Activated CD8-positive, alpha-beta T cell treated with anti-CD3 and anti-CD28 coated beads for 36 hours (primary cell): ENCODE measurements around the gene GALR1. TPM values are rescaled to one million over a fixed set of nuclear protein-coding genes. Genes with fewer than 3 reads are reported as not detected.
"Not testable (repeated sequence)": the region's sequence is repeated elsewhere in the genome, so short reads cannot be mapped to it uniquely, and the experiment has no call there.

Experiments used
- ATAC-seq: fragments of 200-7000 bp; cut with Tn5 transposase; one replicate; pipeline ENCODE4 v1.10.0; 2021; ENCODE audit warnings: mild to moderate bottlenecking, moderate library complexity
- CTCF ChIA-PET: fragments of 350-600 bp; sonication (Branson Sonifier 250); formaldehyde crosslinking; loops from one replicate; lab custom pipeline; 2021; ENCODE audit warnings: antibody characterized with exemption; lab: Charles Lee
- POLR2A ChIA-PET: fragments of 350-600 bp; sonication (Branson Sonifier 250); formaldehyde crosslinking; loops from one replicate; lab custom pipeline; 2021; ENCODE audit warnings: antibody characterized with exemption; lab: Charles Lee
- DNase-seq: peaks from one replicate; pipeline ENCODE4 v3.0.0-alpha.2; 2020
- H3K27ac Mint-ChIP-seq: one replicate; pipeline ENCODE4 v1.8.0; 2021; ENCODE audit warnings: mild to moderate bottlenecking, mixed read lengths
- H3K27me3 Mint-ChIP-seq: one replicate; pipeline ENCODE4 v1.8.0; 2021; ENCODE audit warnings: mixed read lengths
- H3K36me3 Mint-ChIP-seq: one replicate; pipeline ENCODE4 v1.8.0; 2021; ENCODE audit warnings: low read depth, mixed read lengths
- H3K4me1 Mint-ChIP-seq: one replicate; pipeline ENCODE4 v1.8.0; 2021; ENCODE audit warnings: low read depth, mixed read lengths
- H3K4me3 Mint-ChIP-seq: one replicate; pipeline ENCODE4 v1.8.0; 2021; ENCODE audit warnings: mild to moderate bottlenecking, moderate library complexity, mixed read lengths
- H3K9me3 Mint-ChIP-seq: one replicate; pipeline ENCODE4 v1.8.0; 2021; ENCODE audit warnings: mixed read lengths
- intact Hi-C: fragments of 100-400 bp; cut with micrococcal nuclease; formaldehyde crosslinking; loops from one replicate; pipeline ENCODE4 v1.10.0; 2022
- total RNA-seq, 2 experiments: library from RNA; stranded (reverse); gene quantifications; one replicate each; pipeline ENCODE4 v1.2.3, GENCODE V29; 2021
- TF ChIP-seq, protein P1 (sequence below): fragments of 200-600 bp; IDR thresholded peaks from one replicate; pipeline ENCODE4 v1.8.0; 2022; ENCODE audit warnings: antibody characterized with exemption, mild to moderate bottlenecking

Gene GALR1
- total RNA-seq, 2 experiments from 2014 or later, result not detected

DNA sequence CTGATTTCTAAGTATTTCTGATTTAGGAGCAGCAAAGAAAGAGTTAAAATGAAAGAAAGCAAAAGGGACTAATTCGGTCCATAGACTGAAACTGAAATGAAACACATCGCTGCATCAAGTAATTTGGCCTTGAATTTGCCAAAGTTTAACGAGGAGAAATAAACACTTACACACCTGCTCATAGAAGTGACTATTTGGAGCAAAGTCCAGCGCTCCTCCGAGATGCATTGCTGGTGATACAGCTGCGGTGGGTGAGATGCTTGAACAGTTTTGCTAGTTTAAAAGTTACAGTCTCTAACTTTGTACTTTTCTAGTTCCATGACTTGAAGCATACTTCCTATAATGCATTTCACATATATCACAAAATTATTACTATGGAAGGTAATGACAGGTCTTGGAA is 18.3 kb downstream of the GALR1 start:
- Mint-ChIP-seq H3K27me3 (peaks cover 22% of the 10 kb centered on the region), H3K4me3 (no peak overlapping the region), H3K27ac (no peak overlapping the region), H3K4me1 (no peaks in the 10 kb centered on the region), H3K36me3 (peaks cover 2% of the 10 kb centered on the region), H3K9me3 (peaks cover 8% of the 10 kb centered on the region)
- DNase-seq (no peak), ATAC-seq (no peak)
- intact Hi-C loops, result no loop called here
- CTCF ChIA-PET, result no interaction called here
- POLR2A ChIA-PET, result no interaction called here
- TF ChIP-seq, protein P1, sequence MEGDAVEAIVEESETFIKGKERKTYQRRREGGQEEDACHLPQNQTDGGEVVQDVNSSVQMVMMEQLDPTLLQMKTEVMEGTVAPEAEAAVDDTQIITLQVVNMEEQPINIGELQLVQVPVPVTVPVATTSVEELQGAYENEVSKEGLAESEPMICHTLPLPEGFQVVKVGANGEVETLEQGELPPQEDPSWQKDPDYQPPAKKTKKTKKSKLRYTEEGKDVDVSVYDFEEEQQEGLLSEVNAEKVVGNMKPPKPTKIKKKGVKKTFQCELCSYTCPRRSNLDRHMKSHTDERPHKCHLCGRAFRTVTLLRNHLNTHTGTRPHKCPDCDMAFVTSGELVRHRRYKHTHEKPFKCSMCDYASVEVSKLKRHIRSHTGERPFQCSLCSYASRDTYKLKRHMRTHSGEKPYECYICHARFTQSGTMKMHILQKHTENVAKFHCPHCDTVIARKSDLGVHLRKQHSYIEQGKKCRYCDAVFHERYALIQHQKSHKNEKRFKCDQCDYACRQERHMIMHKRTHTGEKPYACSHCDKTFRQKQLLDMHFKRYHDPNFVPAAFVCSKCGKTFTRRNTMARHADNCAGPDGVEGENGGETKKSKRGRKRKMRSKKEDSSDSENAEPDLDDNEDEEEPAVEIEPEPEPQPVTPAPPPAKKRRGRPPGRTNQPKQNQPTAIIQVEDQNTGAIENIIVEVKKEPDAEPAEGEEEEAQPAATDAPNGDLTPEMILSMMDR, result no peak

DNA sequence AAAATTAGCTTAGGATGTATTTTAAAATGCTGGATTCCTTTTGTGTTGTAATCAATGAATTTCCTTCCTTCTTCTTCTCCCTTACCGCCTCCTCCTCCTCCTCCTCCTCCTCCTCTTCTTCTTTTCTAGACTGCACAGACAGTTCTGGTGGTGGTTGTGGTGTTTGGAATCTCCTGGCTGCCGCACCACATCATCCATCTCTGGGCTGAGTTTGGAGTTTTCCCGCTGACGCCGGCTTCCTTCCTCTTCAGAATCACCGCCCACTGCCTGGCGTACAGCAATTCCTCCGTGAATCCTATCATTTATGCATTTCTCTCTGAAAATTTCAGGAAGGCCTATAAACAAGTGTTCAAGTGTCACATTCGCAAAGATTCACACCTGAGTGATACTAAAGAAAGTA is 18.8 kb downstream of the GALR1 start:
- TF ChIP-seq, protein P1, result no peak
- ChIA-PET CTCF (no interaction called here), POLR2A (no interaction called here)
- DNase-seq (no peak), ATAC-seq (no peak)
- H3K27ac Mint-ChIP-seq, result no peak overlapping the region
- peaks cover 22% of the 10 kb centered on the region for H3K27me3 Mint-ChIP-seq
- H3K4me1 Mint-ChIP-seq, result no peaks in the 10 kb centered on the region
- intact Hi-C loops, result no loop called here
- peaks cover 2% of the 10 kb centered on the region for H3K36me3 Mint-ChIP-seq
- peaks cover 8% of the 10 kb centered on the region for H3K9me3 Mint-ChIP-seq
- no peak overlapping the region for H3K4me3 Mint-ChIP-seq

DNA sequence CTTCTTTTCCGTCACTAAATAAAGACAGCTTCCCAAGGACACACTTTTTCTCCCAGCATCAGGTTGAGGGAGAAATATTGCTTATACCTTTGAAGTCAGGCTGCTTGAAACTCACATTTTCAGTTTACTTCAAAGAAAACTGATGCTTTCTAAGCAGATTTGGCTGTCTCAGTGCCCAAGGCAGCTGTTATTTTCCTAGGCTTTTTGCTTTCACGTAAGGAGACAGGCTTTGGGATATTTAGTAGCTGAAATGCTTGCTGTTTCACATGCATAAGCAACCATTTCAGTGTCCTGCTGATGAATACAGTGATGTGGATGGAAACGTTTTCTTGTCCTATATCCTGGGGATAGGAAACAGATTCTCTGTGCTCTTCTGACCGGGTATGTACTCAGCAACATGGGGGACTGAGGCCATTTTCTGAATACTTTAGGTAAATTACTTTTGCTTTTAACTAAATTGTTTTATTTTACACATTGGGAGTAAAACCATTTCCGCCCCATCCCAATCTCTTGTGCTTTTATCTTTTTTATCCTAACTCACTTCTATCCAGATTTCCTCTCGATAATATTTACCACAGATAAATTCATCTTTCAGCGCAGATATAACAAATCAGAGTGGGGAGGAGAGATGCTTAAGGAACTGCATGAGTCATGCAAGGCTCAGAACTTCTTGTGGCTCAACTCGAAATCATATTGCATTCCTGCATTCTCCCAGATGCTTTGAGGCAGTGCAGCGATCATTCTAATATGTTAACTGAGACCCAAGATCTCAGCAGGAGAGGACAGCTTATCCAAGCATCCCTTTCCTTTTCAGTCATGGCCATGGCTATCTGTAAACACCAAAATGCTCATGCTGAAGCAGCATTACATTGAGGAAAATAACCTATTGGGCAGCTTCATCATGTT is 22.2 kb downstream of the GALR1 start:
- CTCF ChIA-PET, result interaction anchor here (1.1 kb wide), 1 partner anchor 23 kb away, joined by 4 read pairs; the partner anchor contains the start of gene GALR1
- intact Hi-C loops, result no loop called here
- DNase-seq, result no peak
- Mint-ChIP-seq H3K9me3 (no peaks in the 10 kb centered on the region), H3K4me1 (no peaks in the 10 kb centered on the region), H3K36me3 (no peaks in the 10 kb centered on the region), H3K4me3 (no peak overlapping the region), H3K27me3 (peaks cover 15% of the 10 kb centered on the region), H3K27ac (no peak overlapping the region)
- TF ChIP-seq, protein P1, result no peak
- no peak for ATAC-seq
- POLR2A ChIA-PET, result interaction anchor here (1.0 kb wide), 1 partner anchor 48 kb away, joined by 3 read pairs; no protein-coding TSS in a partner anchor

DNA sequence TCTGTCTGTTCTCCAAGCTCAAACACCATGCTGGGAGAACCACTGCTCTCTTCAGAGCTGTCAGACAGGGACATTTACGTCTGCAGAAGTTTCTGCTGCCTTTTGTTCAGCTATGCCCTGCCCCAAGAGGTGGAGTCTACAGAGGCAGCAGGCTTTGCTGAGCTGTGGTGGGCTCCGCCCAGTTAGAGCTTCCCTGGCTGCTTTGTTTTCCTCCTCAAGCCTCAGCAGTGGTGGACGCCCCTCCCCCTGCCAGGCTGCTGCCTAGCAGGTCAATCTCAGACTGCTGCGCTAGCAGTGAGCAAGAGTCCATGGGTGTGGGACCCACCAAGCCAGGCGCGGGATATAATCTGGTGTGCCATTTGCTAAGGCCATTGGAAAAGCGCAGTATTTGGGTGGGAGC is 41.2 kb downstream of the GALR1 start:
- H3K4me1 Mint-ChIP-seq, intact Hi-C loops, CTCF ChIA-PET, DNase-seq, POLR2A ChIA-PET, ATAC-seq, H3K4me3 Mint-ChIP-seq, H3K36me3 Mint-ChIP-seq, H3K27ac Mint-ChIP-seq, H3K9me3 Mint-ChIP-seq: not testable (repeated sequence)
- peaks cover 11% of the 10 kb centered on the region for H3K27me3 Mint-ChIP-seq

DNA sequence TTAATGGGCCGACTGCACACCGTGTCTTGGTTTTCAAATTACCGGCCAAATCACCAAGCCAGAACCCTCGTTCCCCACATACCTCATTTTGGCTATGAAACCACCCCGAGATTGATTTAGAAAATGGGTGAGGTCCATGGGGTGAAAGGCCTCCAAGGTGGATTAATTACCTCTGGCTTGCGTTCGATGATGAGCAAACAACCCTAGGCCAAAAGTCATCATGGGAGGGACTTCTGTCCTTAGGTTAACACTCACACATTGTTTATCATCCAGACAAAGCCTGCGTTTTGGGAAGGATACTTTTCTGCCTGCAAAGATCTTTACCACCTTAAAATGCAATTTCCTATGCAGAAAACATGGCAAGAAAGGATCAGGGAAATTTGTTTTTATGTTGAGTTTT is 48.5 kb downstream of the GALR1 start:
- Mint-ChIP-seq H3K4me3 (no peak overlapping the region), H3K4me1 (no peaks in the 10 kb centered on the region), H3K27me3 (peaks cover 1% of the 10 kb centered on the region), H3K27ac (no peak overlapping the region), H3K9me3 (no peaks in the 10 kb centered on the region), H3K36me3 (no peaks in the 10 kb centered on the region)
- DNase-seq, result no peak
- no peak for ATAC-seq
- TF ChIP-seq, protein P1, result no peak
- ChIA-PET POLR2A (no interaction called here), CTCF (no interaction called here)
- intact Hi-C loops, result no loop called here
